SK-N-SH (cell line): ENCODE measurements around the gene KCNAB1. TPM values are rescaled to one million over a fixed set of nuclear protein-coding genes. Genes with fewer than 3 reads are reported as not detected.

Experiments
- CTCF ChIA-PET: fragments of 300-600, 350-600 bp; formaldehyde crosslinking; extraction: SDS; loops from one replicate; lab custom pipeline; 2021; lab: Yijun Ruan, JAX
- POLR2A ChIA-PET: fragments of 350-600 bp; sonication (Branson Sonifier 250); formaldehyde crosslinking; extraction: SDS; loops from one replicate; lab custom pipeline; 2020; ENCODE audit warnings: antibody characterized with exemption, inconsistent platforms; lab: Yijun Ruan, JAX
- DNase-seq: peaks from one replicate; pipeline ENCODE4 v3.0.0; 2012
- H2AFZ ChIP-seq: fragments of 200-600 bp; sonication (generic); 2 replicates; pipeline ENCODE4 v1.8.1; 2016; ENCODE audit warnings: antibody characterized with exemption, mild to moderate bottlenecking, low read depth
- H3F3A ChIP-seq: fragments of 200-600 bp; sonication (generic); replicated peaks from 2 replicates; pipeline ENCODE3; 2016; ENCODE audit warnings: antibody characterized with exemption, mild to moderate bottlenecking; ENCODE audit not compliant: insufficient read depth
- H3K27ac ChIP-seq, 2 experiments: fragments of 200-500 bp in 1 of 2; fragments of 200-600 bp in 1 of 2; sonication (Bioruptor generic) in 1 of 2; sonication (generic), shearing (Covaris generic) in 1 of 2; 2 replicates each; pipeline versions ENCODE4 v1.5.1 to v1.6.1; 2014 to 2016; ENCODE audit warnings: low read depth in 2 of 2, inconsistent platforms in 1 of 2, low read length in 1 of 2, mild to moderate bottlenecking in 1 of 2, mixed read lengths in 1 of 2
- H3K27me3 ChIP-seq: fragments of 200-600 bp; sonication (generic), shearing (Covaris generic); 2 replicates; pipeline ENCODE4 v1.6.1; 2016; ENCODE audit warnings: mixed run types; ENCODE audit not compliant: insufficient read depth
- H3K36me3 ChIP-seq, 2 experiments: fragments of 200-500 bp in 1 of 2; fragments of 200-600 bp in 1 of 2; sonication (Bioruptor generic) in 1 of 2; sonication (generic) in 1 of 2; replicated peaks in 1 of 2; 2 replicates each; pipeline versions ENCODE3 to v1.5.1; 2014 to 2016; ENCODE audit warnings: low read length in 1 of 2, mild to moderate bottlenecking in 1 of 2; ENCODE audit not compliant: insufficient read depth in 2 of 2, control insufficient read depth in 1 of 2
- H3K4me1 ChIP-seq, 2 experiments: fragments of 200-500 bp in 1 of 2; fragments of 200-600 bp in 1 of 2; sonication (Bioruptor generic) in 1 of 2; sonication (generic), shearing (Covaris generic) in 1 of 2; 2 replicates each; pipeline versions ENCODE4 v1.5.1 to v1.6.1; 2014 to 2016; ENCODE audit warnings: low read depth in 1 of 2, low read length in 1 of 2, mixed run types in 1 of 2; ENCODE audit not compliant: insufficient read depth in 2 of 2, control insufficient read depth in 1 of 2
- H3K4me2 ChIP-seq: fragments of 200-600 bp; sonication (generic), shearing (Covaris generic); 2 replicates; pipeline ENCODE4 v1.6.1; 2017; ENCODE audit warnings: mixed run types
- H3K4me3 ChIP-seq, 2 experiments: fragments of 200-500 bp in 1 of 2; fragments of 200-600 bp in 1 of 2; sonication (Bioruptor generic) in 1 of 2; sonication (generic), shearing (Covaris generic) in 1 of 2; 2 replicates each; pipeline versions ENCODE4 v1.5.1 to v1.8.1; 2014 to 2016; ENCODE audit warnings: low read depth in 2 of 2, inconsistent platforms in 1 of 2, low read length in 1 of 2, mild to moderate bottlenecking in 1 of 2, mixed read lengths in 1 of 2, moderate library complexity in 1 of 2
- H3K79me2 ChIP-seq: fragments of 200-600 bp; sonication (generic); 2 replicates; pipeline ENCODE4 v1.8.1; 2017; ENCODE audit warnings: mild to moderate bottlenecking; ENCODE audit not compliant: insufficient read depth
- H3K9ac ChIP-seq: fragments of 200-600 bp; sonication (generic); 2 replicates; pipeline ENCODE4 v1.6.1; 2017; ENCODE audit warnings: mixed run types
- H3K9me2 ChIP-seq: fragments of 200-600 bp; sonication (generic); 2 replicates; pipeline ENCODE4 v1.6.1; 2017; ENCODE audit warnings: mixed run types
- H3K9me3 ChIP-seq: fragments of 200-600 bp; sonication (generic); 2 replicates; pipeline ENCODE4 v1.6.1; 2017; ENCODE audit warnings: mixed run types, mild to moderate bottlenecking, moderate library complexity
- H4K20me1 ChIP-seq: fragments of 200-600 bp; sonication (generic); 2 replicates; pipeline ENCODE4 v1.6.1; 2017; ENCODE audit warnings: mild to moderate bottlenecking, mixed run types; ENCODE audit not compliant: insufficient read depth
- ELF1 ChIP-seq: IDR thresholded peaks from 2 replicates; pipeline ENCODE4 v1.4.0; 2012
- EP300 ChIP-seq, 2 experiments: IDR thresholded peaks; 2 replicates each; pipeline versions ENCODE4 v1.4.0 to v1.6.1; 2012; ENCODE audit warnings: borderline replicate concordance in 1 of 2, low read depth in 1 of 2, low read length in 1 of 2
- EZH2phosphoT487 ChIP-seq: fragments of 200-600 bp; sonication (generic); IDR thresholded peaks from 2 replicates; pipeline ENCODE4 v1.6.1; 2017; ENCODE audit warnings: low read depth, mixed run types, mild to moderate bottlenecking, antibody characterized with exemption, moderate library complexity, borderline replicate concordance
- FOSL2 ChIP-seq: IDR thresholded peaks from 2 replicates; pipeline ENCODE4 v1.4.0; 2012; ENCODE audit warnings: low read depth, mild to moderate bottlenecking, moderate library complexity, borderline replicate concordance
- FOXM1 ChIP-seq: IDR thresholded peaks from 2 replicates; pipeline ENCODE4 v1.4.0; 2012; ENCODE audit warnings: low read depth, mild to moderate bottlenecking
- GABPA ChIP-seq: IDR thresholded peaks from 2 replicates; pipeline ENCODE4 v1.4.0; 2012; ENCODE audit warnings: low read depth, mild to moderate bottlenecking
- JUND ChIP-seq: IDR thresholded peaks from 2 replicates; pipeline ENCODE4 v1.4.0; 2012
- MEF2A ChIP-seq: IDR thresholded peaks from 2 replicates; pipeline ENCODE4 v1.4.0; 2012; ENCODE audit warnings: low read depth, borderline replicate concordance
- MXI1 ChIP-seq: IDR thresholded peaks from 2 replicates; pipeline ENCODE4 v1.6.1; 2012; ENCODE audit warnings: mild to moderate bottlenecking, low read depth, low read length, improper control_type of control experiment
- NRF1 ChIP-seq: IDR thresholded peaks from 2 replicates; pipeline ENCODE4 v1.6.1; 2012; ENCODE audit warnings: low read depth, mild to moderate bottlenecking, low read length
- SIN3A ChIP-seq: IDR thresholded peaks from 2 replicates; pipeline ENCODE4 v1.6.1; 2012; ENCODE audit warnings: low read depth, mild to moderate bottlenecking, low read length, moderate library complexity, borderline replicate concordance
- SMC3 ChIP-seq: IDR thresholded peaks from 2 replicates; pipeline ENCODE4 v1.6.1; 2012; ENCODE audit warnings: low read depth, low read length, improper control_type of control experiment
- TAF1 ChIP-seq: IDR thresholded peaks from 2 replicates; pipeline ENCODE4 v1.6.1; 2012; ENCODE audit warnings: low read depth, mild to moderate bottlenecking, low read length, moderate library complexity, borderline replicate concordance
- TCF12 ChIP-seq: IDR thresholded peaks from 2 replicates; pipeline ENCODE4 v1.4.0; 2012
- WGBS: methylation state at CpG from one replicate; pipeline ENCODE4 v1.1.6; 2017; ENCODE audit warnings: low lambda C conversion rate; 5-methylcytosine and 5-hydroxymethylcytosine counted together
- polyA plus RNA-seq, 3 experiments: library from polyadenylated mRNA; depleted of rRNA; stranded (reverse); fragments of >200 nt; gene quantifications; 2 replicates each; pipeline ENCODE4 v1.2.3, GENCODE V29; 2012
- TF ChIP-seq, protein P1 (sequence below): IDR thresholded peaks from 2 replicates; pipeline ENCODE4; 2012
- TF ChIP-seq, protein P2 (sequence below): fragments of 200-600 bp; sonication (generic); IDR thresholded peaks from 2 replicates; pipeline ENCODE4 v1.6.1; 2017; ENCODE audit warnings: antibody characterized with exemption, mild to moderate bottlenecking, moderate library complexity
- TF ChIP-seq, protein P3 (sequence below): IDR thresholded peaks from 2 replicates; pipeline ENCODE4 v1.4.0; 2012; ENCODE audit warnings: low read depth, borderline replicate concordance
- TF ChIP-seq, protein P4 (sequence below): fragments of 150-350 bp; IDR thresholded peaks from 2 replicates; pipeline ENCODE4 v1.6.1; 2016; ENCODE audit warnings: mild to moderate bottlenecking, low read depth, low read length
- TF ChIP-seq, protein P5 (sequence below): IDR thresholded peaks from 2 replicates; pipeline ENCODE4 v1.6.1; 2012; ENCODE audit warnings: mild to moderate bottlenecking, low read depth, low read length, moderate library complexity

KCNAB1 gene
- polyA plus RNA-seq, 1 of the 3 experiments (the other 2 are of a cell fraction): 82.1 TPM

DNA sequence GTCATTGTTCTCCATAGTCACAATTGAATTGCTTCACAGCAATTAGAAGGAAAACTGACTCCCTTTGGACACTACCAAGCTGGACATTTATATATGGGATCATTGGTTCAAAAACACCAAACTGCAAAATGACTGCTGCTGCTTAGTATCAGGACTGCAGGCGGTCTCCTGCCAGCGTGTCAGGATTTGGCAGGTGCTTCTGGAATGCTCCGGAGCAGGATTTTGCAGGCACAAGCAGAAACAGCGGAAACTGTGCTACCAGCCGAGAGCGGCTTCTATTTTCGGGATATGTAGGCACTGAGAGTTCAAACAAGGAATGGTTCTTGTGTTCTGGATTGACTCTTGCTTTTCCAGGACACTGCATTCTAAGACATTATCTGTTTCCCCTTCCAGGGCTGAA lies 339.1 kb downstream of the KCNAB1 start:
- no peaks in the 10 kb centered on the region for H3K27me3 ChIP-seq
- POLR2A ChIA-PET: no interaction called here
- H3K4me2 ChIP-seq: no peak overlapping the region
- no peaks in the 10 kb centered on the region for H3K9me2 ChIP-seq
- H3K9ac ChIP-seq: no peak overlapping the region
- H3F3A ChIP-seq: peaks cover 13% of the 10 kb centered on the region
- no peaks in the 10 kb centered on the region for H3K4me1 ChIP-seq
- H3K36me3 ChIP-seq: peaks cover 54 to 62% of the 10 kb centered on the region in 2 experiments
- no peak for DNase-seq
- H4K20me1 ChIP-seq: no peaks in the 10 kb centered on the region
- H2AFZ ChIP-seq: no peak overlapping the region
- CTCF ChIA-PET: interaction anchor here (1.5 kb wide), 1 partner anchor 10 kb away, joined by 6 read pairs; no protein-coding TSS in a partner anchor
- H3K9me3 ChIP-seq: no peaks in the 10 kb centered on the region
- H3K27ac ChIP-seq: no peak overlapping the region
- WGBS: 94% methylated on average over 6 of the region's 7 CpGs
- no peak overlapping the region for H3K4me3 ChIP-seq
- TF ChIP-seq SMC3: no peak
- TF ChIP-seq, protein P1, sequence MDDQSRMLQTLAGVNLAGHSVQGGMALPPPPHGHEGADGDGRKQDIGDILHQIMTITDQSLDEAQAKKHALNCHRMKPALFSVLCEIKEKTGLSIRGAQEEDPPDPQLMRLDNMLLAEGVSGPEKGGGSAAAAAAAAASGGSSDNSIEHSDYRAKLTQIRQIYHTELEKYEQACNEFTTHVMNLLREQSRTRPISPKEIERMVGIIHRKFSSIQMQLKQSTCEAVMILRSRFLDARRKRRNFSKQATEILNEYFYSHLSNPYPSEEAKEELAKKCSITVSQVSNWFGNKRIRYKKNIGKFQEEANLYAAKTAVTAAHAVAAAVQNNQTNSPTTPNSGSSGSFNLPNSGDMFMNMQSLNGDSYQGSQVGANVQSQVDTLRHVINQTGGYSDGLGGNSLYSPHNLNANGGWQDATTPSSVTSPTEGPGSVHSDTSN: no peak
- no peak for TF ChIP-seq SIN3A
- no peak for TF ChIP-seq TAF1
- no peak for TF ChIP-seq GABPA
- TF ChIP-seq FOSL2: no peak
- TF ChIP-seq EZH2phosphoT487: no peak
- no peak for TF ChIP-seq JUND
- TF ChIP-seq TCF12: no peak
- TF ChIP-seq ELF1: no peak
- TF ChIP-seq, protein P2, sequence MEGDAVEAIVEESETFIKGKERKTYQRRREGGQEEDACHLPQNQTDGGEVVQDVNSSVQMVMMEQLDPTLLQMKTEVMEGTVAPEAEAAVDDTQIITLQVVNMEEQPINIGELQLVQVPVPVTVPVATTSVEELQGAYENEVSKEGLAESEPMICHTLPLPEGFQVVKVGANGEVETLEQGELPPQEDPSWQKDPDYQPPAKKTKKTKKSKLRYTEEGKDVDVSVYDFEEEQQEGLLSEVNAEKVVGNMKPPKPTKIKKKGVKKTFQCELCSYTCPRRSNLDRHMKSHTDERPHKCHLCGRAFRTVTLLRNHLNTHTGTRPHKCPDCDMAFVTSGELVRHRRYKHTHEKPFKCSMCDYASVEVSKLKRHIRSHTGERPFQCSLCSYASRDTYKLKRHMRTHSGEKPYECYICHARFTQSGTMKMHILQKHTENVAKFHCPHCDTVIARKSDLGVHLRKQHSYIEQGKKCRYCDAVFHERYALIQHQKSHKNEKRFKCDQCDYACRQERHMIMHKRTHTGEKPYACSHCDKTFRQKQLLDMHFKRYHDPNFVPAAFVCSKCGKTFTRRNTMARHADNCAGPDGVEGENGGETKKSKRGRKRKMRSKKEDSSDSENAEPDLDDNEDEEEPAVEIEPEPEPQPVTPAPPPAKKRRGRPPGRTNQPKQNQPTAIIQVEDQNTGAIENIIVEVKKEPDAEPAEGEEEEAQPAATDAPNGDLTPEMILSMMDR: no peak
- TF ChIP-seq MEF2A: no peak
- TF ChIP-seq, protein P3, sequence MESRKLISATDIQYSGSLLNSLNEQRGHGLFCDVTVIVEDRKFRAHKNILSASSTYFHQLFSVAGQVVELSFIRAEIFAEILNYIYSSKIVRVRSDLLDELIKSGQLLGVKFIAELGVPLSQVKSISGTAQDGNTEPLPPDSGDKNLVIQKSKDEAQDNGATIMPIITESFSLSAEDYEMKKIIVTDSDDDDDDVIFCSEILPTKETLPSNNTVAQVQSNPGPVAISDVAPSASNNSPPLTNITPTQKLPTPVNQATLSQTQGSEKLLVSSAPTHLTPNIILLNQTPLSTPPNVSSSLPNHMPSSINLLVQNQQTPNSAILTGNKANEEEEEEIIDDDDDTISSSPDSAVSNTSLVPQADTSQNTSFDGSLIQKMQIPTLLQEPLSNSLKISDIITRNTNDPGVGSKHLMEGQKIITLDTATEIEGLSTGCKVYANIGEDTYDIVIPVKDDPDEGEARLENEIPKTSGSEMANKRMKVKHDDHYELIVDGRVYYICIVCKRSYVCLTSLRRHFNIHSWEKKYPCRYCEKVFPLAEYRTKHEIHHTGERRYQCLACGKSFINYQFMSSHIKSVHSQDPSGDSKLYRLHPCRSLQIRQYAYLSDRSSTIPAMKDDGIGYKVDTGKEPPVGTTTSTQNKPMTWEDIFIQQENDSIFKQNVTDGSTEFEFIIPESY: no peak
- peaks cover 9% of the 10 kb centered on the region; the same call in 1 of the 2 replicates for H3K79me2 ChIP-seq

DNA sequence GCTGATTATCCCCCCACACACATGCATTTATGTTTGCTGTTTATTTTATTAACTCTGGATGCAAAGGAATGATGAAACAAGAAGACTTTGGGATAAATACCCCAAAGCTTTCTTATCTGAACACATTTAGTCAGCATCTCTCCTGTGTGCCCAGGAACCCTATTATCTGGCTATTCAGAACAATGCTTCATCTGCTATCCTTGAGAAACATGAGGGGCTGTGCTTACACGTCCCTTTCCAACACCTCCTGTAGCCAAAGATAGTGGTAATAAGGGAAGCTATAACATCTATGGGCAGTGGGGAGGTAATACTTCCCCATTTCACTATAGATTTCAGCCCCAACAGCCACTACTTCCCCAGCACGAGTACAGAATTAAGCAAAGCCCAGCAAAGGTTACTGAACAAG lies 339.8 kb downstream of the KCNAB1 start:
- H3K9me2 ChIP-seq: no peaks in the 10 kb centered on the region
- ChIA-PET CTCF (interaction anchor here (1.1 to 2.1 kb wide), 2 partner anchors 10 to 308 kb away, joined by 5 to 6 read pairs; no protein-coding TSS in a partner anchor), POLR2A (no interaction called here)
- no peaks in the 10 kb centered on the region for H4K20me1 ChIP-seq
- H3K4me2 ChIP-seq: no peak overlapping the region
- H3K36me3 ChIP-seq: peaks cover 48 to 67% of the 10 kb centered on the region in 2 experiments
- no peak overlapping the region for H3K9ac ChIP-seq
- WGBS: 84% methylated on average over 2 of the region's 2 CpGs
- no peaks in the 10 kb centered on the region for H3K9me3 ChIP-seq
- no peaks in the 10 kb centered on the region for H3K27me3 ChIP-seq
- no peak overlapping the region for H3K27ac ChIP-seq
- H3K79me2 ChIP-seq: peaks cover 3% of the 10 kb centered on the region; the same call in 1 of the 2 replicates
- DNase-seq: no peak
- no peaks in the 10 kb centered on the region for H3K4me1 ChIP-seq
- peaks cover 19% of the 10 kb centered on the region for H3F3A ChIP-seq
- H3K4me3 ChIP-seq: no peak overlapping the region
- no peak overlapping the region for H2AFZ ChIP-seq
- TF ChIP-seq GABPA: no peak
- TF ChIP-seq, protein P4, sequence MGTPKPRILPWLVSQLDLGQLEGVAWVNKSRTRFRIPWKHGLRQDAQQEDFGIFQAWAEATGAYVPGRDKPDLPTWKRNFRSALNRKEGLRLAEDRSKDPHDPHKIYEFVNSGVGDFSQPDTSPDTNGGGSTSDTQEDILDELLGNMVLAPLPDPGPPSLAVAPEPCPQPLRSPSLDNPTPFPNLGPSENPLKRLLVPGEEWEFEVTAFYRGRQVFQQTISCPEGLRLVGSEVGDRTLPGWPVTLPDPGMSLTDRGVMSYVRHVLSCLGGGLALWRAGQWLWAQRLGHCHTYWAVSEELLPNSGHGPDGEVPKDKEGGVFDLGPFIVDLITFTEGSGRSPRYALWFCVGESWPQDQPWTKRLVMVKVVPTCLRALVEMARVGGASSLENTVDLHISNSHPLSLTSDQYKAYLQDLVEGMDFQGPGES: no peak
- no peak for TF ChIP-seq NRF1
- no peak for TF ChIP-seq EP300 (IDR thresholded peaks at IDR 0.05; ENCODE audit: borderline replicate concordance in 1 of 2, low read depth in 1 of 2, low read length in 1 of 2)
- no peak for TF ChIP-seq SIN3A
- TF ChIP-seq TAF1: no peak
- TF ChIP-seq FOXM1: no peak
- TF ChIP-seq MXI1: no peak
- TF ChIP-seq, protein P5, sequence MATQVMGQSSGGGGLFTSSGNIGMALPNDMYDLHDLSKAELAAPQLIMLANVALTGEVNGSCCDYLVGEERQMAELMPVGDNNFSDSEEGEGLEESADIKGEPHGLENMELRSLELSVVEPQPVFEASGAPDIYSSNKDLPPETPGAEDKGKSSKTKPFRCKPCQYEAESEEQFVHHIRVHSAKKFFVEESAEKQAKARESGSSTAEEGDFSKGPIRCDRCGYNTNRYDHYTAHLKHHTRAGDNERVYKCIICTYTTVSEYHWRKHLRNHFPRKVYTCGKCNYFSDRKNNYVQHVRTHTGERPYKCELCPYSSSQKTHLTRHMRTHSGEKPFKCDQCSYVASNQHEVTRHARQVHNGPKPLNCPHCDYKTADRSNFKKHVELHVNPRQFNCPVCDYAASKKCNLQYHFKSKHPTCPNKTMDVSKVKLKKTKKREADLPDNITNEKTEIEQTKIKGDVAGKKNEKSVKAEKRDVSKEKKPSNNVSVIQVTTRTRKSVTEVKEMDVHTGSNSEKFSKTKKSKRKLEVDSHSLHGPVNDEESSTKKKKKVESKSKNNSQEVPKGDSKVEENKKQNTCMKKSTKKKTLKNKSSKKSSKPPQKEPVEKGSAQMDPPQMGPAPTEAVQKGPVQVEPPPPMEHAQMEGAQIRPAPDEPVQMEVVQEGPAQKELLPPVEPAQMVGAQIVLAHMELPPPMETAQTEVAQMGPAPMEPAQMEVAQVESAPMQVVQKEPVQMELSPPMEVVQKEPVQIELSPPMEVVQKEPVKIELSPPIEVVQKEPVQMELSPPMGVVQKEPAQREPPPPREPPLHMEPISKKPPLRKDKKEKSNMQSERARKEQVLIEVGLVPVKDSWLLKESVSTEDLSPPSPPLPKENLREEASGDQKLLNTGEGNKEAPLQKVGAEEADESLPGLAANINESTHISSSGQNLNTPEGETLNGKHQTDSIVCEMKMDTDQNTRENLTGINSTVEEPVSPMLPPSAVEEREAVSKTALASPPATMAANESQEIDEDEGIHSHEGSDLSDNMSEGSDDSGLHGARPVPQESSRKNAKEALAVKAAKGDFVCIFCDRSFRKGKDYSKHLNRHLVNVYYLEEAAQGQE: no peak
- no peak for TF ChIP-seq JUND
